HG02610 (cell line): ENCODE data around the gene OSBPL6.
A peak's percentile ranks its signal among the peaks of the same experiment; 100 is the strongest.
"Not testable (repeated sequence)": the region's sequence is repeated elsewhere in the genome, so short reads cannot be mapped to it uniquely, and the experiment has no call there.

Source experiments
- ATAC-seq: cut with Tn5 transposase; IDR thresholded peaks from one replicate; pipeline ENCODE4 v1.9.1; 2021; ENCODE audit warnings: mild to moderate bottlenecking, moderate library complexity; ENCODE audit not compliant: unreplicated experiment

Gene OSBPL6

GRCh38 chr2:178394859-178395258, 200.5 kb downstream of the OSBPL6 start:
- no peak for ATAC-seq

- no peak for ATAC-seq
Measured at GRCh38 chr2:178395295-178395694, 201.0 kb downstream of the OSBPL6 start.

DNA sequence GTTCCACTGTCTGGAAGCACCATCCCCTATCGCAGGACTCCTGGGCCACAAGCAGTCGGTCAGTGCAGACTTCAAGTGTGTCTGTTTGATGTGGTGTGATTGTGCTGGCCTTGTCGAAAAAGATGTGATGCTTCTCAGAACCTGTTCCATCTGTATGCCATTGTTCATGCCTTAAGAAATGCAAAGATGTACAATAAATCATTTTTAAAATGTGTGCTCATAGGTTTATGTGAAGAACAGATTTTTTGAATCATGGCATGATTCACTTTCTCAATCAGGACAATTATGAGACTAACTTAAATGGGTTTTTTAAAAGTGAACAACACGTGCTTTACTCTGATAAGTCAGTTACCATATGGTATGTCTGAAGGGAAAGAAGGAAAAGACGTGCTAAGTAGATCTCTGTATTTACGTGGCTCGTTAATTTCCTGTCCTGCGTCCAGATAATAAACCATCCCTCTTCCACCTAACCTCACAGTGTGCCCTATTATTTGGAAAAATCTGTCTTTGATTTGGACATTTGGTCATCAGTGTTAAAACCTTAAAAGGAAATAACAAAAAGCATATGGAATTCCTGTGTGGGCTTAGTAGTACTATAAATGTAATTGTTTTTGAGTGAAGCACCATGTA, 201.7 kb downstream of the OSBPL6 start:
- no peak for ATAC-seq

- ATAC-seq: peak; percentile 94
Measured at GRCh38 chr2:178397002-178397605, 202.8 kb downstream of the OSBPL6 start.

DNA sequence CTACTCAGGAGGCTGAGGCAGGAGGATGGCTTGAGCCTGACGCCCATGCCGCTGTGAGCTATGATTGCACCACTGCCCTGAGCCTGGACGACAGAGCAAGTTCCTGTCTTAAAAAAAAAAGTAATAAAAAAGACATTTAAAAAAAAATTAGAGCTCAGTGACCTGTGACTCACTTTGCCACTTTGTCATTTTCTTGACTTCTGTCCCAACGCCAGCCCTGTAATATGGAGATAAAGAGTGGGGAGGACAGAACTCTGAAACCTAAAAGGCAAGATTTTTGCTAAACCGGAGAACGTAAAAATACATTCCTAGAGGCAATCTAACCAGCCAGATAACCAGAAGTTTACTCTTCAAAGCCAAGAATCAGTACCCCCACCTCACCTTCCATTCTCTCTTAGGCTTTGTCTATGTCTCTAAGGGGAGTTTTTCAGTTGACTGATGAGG, 207.7 kb downstream of the OSBPL6 start:
- no peak for ATAC-seq

DNA sequence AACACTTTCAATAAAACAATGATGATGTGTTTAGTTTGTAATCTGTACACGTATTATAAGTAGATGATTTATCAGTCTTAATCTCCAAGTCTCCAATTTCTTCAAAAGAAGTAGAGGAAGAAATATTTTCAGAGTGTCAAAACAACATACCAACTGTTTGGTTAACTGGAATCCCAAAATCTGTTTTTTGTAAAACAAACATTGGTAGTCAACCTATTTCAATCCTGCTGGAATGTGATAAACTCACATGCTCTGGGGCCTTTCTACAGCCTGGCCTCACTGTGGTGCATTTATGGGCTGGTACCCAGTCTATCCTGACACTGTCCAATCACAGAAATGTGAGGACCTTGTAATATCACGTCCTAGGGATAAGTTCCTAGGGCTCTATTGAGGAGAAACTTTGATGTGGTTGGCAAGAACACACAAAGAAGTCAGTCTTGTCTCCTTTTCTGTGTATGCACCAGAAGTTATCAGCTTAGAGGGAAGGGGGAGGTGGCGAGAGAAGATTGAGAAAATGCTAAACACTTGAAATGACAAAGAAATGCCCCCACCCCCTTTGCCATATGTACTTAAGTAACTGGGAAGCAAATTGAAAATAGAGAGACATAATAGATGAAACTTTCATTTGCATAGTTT, 209.5 kb downstream of the OSBPL6 start:
- ATAC-seq: peak; percentile 33

DNA sequence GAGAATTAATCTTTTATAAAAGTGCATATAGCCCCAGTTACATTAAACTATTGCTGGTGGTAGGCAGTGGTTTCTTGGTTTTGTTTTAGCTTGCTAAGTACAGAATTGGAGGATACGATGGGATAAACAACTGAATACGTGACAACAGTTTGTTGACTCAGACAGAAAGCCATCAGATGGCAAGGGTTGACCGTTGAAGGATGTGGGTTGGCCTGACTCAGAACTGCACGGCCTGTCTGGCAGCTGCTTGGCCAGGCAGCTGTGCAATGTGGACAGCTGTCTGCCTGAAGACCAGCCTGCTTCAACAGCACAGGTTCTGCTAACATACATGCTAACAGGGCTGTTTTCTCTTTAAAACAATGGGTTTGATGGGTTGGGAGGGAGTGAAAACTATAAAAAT, 210.1 kb downstream of the OSBPL6 start:
- ATAC-seq: peak; percentile 100

DNA sequence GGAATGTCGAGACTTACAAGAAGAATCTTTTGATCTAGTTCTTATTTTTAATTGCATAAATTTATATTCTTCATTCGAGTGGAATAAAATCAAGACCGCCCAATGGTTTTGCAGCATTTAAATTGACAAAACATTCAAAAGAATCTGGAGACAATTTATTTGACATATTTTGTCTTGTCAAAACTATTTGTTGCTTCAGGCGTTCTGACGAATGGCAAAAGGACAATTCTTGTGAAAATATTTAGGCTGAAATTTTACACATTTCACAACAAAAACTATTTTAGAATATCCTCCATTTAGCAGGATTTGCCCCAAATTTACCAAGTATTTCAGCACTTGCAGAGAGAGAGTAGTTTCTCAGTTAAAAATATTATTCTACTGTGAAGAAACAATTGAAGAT, 214.9 kb downstream of the OSBPL6 start:
- ATAC-seq: no peak

DNA sequence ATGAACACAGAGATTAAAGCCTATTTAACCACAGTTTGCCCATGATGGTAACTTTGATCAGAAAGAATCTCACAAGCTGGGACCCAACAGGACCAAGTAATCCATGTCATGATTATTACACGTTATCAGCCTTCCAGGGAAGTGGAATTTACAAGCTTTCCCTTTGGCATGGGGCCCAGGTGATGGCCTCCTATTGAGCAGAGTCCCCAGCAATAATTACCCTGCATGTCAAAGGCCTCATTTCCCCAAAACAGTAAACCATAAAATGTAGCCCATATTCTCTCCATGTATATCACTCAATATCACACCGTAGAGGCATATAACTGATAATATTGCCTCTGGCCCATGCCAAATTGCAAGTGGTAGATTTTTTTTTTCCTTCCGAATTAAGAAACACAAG, 217.7 kb downstream of the OSBPL6 start:
- no peak for ATAC-seq

GRCh38 chr2:178412453-178412852, 218.1 kb downstream of the OSBPL6 start:
- not testable (repeated sequence) for ATAC-seq

GRCh38 chr2:178413472-178414265, 219.4 kb downstream of the OSBPL6 start:
- peak; percentile 81 for ATAC-seq

DNA sequence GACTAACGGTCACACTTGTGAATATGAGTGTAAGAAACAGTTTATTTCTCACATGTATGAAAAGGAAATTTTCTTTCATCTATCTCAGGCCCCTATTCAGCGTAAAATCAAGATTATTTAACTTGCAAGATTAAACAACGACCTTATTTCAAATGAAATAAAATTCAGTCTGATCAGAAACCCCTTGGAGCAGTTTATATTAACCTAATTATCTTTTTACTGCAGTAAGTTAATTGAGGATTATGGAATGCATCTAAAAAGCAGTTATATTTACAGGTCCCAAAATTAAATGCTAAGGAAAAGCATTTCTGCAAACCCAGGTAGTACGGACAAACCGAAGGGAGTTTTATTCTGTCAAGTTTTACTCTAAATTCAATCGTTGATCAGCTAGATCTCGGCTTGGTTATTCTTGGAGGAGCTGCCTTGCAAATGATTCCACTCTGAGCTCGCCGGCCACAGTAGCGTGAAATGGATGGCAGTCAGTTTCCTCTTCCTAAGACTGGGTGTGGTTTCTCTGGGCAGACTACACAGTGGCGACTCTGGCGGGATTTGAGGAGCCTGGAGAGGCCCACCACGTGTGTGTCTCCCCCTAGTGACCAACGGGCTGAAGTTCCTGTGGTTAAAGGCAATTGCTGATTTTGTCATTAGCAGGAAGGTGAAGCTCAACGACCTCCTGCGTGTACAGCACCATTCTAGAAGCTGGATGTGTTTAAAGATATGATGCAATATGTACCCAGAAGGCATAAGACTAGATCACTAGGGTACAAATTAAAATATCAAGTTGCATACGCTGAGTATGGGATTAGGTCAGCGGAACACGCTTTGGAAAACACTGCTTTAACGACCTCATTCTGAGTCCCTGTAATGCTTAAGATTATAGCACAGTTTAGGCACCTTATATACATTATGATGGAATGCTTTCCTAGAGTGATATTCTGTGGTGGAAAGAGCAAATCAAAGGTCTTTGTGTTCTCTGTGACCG, 220.2 kb downstream of the OSBPL6 start:
- ATAC-seq: peak; percentile 83

DNA sequence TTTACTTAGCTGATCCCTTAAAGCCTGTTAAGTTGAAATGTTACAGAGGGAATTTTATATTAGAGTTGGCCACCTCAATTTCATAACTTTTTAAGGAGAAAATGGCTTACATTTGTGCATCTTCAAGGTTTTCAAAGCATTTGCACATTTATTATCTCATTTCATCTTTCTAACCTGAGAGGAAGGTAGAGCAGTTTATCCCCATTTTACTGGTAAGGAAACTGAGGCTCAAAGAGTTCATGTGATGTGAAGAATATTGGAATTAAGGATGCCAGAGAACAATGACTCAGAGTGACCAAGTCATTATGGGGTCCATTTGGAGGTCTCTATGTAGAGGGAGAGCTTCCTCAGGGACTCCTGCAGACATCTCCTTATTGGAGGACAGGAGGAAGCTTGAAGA, 221.7 kb downstream of the OSBPL6 start:
- ATAC-seq: no peak

GRCh38 chr2:178417916-178418315, 223.6 kb downstream of the OSBPL6 start:
- ATAC-seq: no peak

- no peak for ATAC-seq
Measured at GRCh38 chr2:178418426-178418825, 224.1 kb downstream of the OSBPL6 start.

GRCh38 chr2:178419123-178419522, 224.8 kb downstream of the OSBPL6 start:
- no peak for ATAC-seq

DNA sequence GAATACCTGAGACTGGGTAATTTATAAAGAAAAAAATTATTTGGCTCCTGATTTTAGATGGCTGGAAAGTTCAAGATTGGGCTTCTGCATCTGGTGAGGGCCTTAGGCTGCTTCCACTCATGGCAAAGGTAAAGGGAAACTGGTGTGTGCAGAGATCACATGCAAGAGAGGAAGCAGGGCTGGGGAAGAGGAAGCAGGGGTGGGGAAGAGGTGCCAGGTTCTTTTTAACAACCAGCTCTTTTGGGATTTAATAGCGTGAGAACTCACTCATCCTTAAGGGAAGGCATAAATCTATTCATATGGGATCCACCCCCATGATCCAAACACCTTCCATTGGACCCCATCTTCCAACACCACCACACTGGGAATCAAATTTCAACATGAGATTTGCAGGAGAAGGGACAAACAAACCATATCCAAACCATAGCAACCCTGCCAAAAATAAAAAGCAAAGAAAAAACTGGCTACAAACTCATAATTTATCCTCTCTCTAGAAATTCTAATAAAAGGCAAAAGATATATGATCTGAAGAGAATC, 226.2 kb downstream of the OSBPL6 start:
- no peak for ATAC-seq

DNA sequence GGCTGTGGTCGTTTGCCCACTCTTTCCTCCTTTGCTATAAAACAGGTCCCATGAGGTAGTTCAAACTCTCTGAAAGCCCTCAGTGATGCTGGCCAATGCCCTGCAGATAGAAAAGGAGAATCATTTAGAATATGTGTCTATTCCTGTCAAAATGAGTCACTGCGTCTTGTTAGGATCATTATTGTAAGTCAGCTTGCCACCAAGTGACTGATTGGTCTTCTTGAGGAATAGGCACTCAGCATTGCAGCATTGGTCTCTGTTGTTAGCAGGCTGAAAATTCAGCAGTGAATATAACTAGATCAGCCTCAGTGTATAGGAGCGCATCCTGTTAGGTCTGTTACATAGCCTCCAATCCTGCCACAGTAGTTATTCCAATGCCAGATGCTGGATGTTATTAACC, 227.8 kb downstream of the OSBPL6 start:
- no peak for ATAC-seq

GRCh38 chr2:178423746-178424145, 229.4 kb downstream of the OSBPL6 start:
- not testable (repeated sequence) for ATAC-seq

- no peak for ATAC-seq
Measured at GRCh38 chr2:178425255-178425827, 231.0 kb downstream of the OSBPL6 start.
